ENCODE measurements around the gene ANO1. TPM values are rescaled to one million over a fixed set of nuclear protein-coding genes. Genes with fewer than 3 reads are reported as not detected.

ANO1 gene
- total RNA-seq, 4 donors from 2014 or later: 25.3 to 107 (median 48.8) TPM

DNA sequence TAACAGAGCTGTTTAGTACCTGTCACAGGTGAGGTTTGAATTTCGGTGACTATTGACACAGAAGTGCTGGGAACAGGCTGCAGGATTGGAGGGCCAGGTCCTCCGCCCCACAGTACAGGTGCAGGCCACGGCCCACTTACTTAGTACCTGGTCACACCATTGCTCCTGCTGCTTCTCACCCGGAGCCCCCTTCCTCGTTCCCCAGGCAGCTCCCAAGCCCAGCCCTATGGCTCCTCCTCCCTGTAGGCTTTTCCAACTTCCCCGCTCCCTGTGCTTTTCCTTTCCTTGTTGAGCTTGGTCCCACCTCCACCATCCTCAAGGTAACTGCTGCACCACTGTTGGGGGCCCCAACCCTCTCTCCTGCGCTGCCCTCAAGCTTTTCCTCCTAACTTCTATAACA, 27.9 kb upstream of the ANO1 start:
- Histone ChIP-seq H3K4me3 (no peak overlapping the region), H3K4me1 (no peaks in the 10 kb centered on the region), H3K27me3 (peaks cover 0 to 59% (median 0%) of the 10 kb centered on the region in 4 donors), H3K9me3 (peaks cover 0 to 16% (median 4%) of the 10 kb centered on the region in 4 donors), H3K27ac (replicated peaks in 1 of 4) (no peak overlapping the region), H3K36me3 (no peaks in the 10 kb centered on the region)
- 84% methylated on average over 7 of the region's 7 CpGs for WGBS
- DNase-seq (ENCODE audit: extremely low spot score): peak; percentile 83
- intact Hi-C loops (cut with DNase I): no loop called here
- TF ChIP-seq POLR2A (IDR thresholded peaks at IDR 0.05; ENCODE audit: low read depth) (no peak), EP300 (IDR thresholded peaks at IDR 0.05) (no peak), CTCF (IDR thresholded peaks at IDR 0.05) (no peak)

DNA sequence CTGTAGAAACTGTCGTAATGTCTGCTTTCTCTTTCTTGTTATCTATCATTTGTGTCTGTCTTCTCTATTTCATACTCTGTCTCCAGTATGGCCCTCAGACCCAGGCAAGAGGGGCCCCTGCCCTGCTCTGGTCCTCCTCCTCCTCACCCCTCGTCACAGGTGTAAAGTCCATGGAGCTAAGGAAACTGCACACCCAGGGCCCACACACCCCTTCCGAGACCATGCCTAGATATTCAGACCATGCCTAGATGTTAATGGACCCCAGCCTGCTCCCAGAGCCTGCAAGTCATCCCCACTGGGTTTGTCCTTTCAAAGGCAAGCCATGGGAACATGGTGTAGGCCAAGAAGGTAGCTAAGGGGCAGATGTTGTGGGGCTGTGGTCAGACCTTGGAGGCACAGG, 24.1 kb upstream of the ANO1 start:
- H3K9me3 ChIP-seq: peaks cover 0 to 22% (median 9%) of the 10 kb centered on the region in 4 donors

DNA sequence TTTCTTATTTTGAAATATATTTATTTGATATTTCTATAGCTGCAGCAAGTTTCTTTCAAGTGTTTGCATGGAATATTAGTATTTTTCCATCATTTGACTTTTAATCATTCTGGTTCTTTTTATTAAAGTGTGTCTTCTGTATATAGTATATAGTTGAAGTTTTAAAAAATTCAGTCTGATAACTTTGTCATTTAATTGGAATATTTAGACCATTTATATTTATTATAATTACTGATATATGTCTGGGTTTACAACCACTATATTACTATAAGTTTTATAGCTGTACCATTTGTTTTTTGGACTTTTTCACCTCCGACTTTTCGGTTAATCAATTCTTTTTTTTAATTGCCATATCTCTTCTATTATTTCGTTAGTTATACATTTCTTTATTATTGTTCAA, 22.7 kb upstream of the ANO1 start:
- intact Hi-C loops (cut with DNase I): no loop called here
- Histone ChIP-seq H3K9me3 (peaks cover 0 to 22% (median 9%) of the 10 kb centered on the region in 4 donors), H3K4me3 (no peak overlapping the region), H3K27me3 (peaks cover 0 to 25% (median 0%) of the 10 kb centered on the region in 4 donors), H3K4me1 (no peaks in the 10 kb centered on the region), H3K27ac (replicated peaks in 1 of 4) (no peak overlapping the region), H3K36me3 (no peaks in the 10 kb centered on the region)
- TF ChIP-seq POLR2AphosphoS5 (IDR thresholded peaks at IDR 0.05): no peak
- no peak for TF ChIP-seq EP300 (IDR thresholded peaks at IDR 0.05)
- no peak for TF ChIP-seq CTCF (IDR thresholded peaks at IDR 0.05)
- no peak for TF ChIP-seq POLR2A (IDR thresholded peaks at IDR 0.05; ENCODE audit: low read depth)
- 74% methylated on average over 3 of the region's 3 CpGs for WGBS
- no peak for DNase-seq (ENCODE audit: extremely low spot score)

More for the DNA sequence above, 24.1 kb upstream of the ANO1 start:
- TF ChIP-seq POLR2A (IDR thresholded peaks at IDR 0.05; ENCODE audit: low read depth) (no peak), CTCF (IDR thresholded peaks at IDR 0.05) (no peak), EP300 (IDR thresholded peaks at IDR 0.05) (no peak), POLR2AphosphoS5 (IDR thresholded peaks at IDR 0.05) (no peak)
- intact Hi-C loops (cut with DNase I): no loop called here
- no peak overlapping the region for H3K27ac ChIP-seq (replicated peaks in 1 of 4)
- H3K36me3 ChIP-seq: no peaks in the 10 kb centered on the region
- H3K4me3 ChIP-seq: no peak overlapping the region
- WGBS: 83% methylated on average over 3 of the region's 3 CpGs
- H3K4me1 ChIP-seq: no peaks in the 10 kb centered on the region
- peak; percentile 55 for DNase-seq (ENCODE audit: extremely low spot score)
- H3K27me3 ChIP-seq: peaks cover 0 to 40% (median 0%) of the 10 kb centered on the region in 4 donors

- Histone ChIP-seq H3K27ac (replicated peaks in 1 of 4) (no peak overlapping the region), H3K4me3 (no peak overlapping the region), H3K4me1 (no peaks in the 10 kb centered on the region), H3K36me3 (no peaks in the 10 kb centered on the region), H3K9me3 (peaks cover 0 to 22% (median 9%) of the 10 kb centered on the region in 4 donors), H3K27me3 (peaks cover 0 to 15% (median 0%) of the 10 kb centered on the region in 4 donors)
- intact Hi-C loops (cut with DNase I): no loop called here
- WGBS: 44% methylated on average over 3 of the region's 3 CpGs
- DNase-seq (ENCODE audit: extremely low spot score): peak; percentile 42
- TF ChIP-seq EP300 (IDR thresholded peaks at IDR 0.05) (no peak), POLR2AphosphoS5 (IDR thresholded peaks at IDR 0.05) (no peak), POLR2A (IDR thresholded peaks at IDR 0.05; ENCODE audit: low read depth) (no peak), CTCF (IDR thresholded peaks at IDR 0.05) (no peak)
Observed at GRCh38 chr11:70057080-70057479, 21.0 kb upstream of the ANO1 start.

DNA sequence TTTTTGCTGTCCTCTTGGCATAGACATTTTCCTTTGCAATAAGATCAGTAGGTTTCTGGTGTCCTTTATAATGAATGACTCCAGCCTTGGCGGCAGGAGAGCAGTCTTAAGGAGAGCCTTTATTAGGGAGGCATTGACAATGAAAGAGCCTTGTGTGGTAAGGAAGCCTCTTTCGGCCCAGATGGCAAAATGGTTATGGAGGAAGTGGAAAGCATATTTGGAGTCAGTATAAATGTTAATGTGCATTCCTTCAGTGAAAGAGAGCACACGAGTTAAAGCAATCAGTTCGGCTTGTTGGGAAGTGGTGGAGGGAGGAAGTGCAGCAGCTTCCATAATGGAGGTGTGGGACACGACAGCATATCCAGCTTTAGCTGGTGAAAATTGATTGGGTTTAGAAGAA, 18.1 kb upstream of the ANO1 start:
- 80% methylated on average over 5 of the region's 5 CpGs for WGBS
- no peak overlapping the region for H3K4me3 ChIP-seq
- H3K9me3 ChIP-seq: peaks cover 0 to 9% (median 7%) of the 10 kb centered on the region in 4 donors
- H3K36me3 ChIP-seq: no peaks in the 10 kb centered on the region
- peaks cover 0 to 11% (median 0%) of the 10 kb centered on the region in 4 donors for H3K27me3 ChIP-seq
- no peak overlapping the region for H3K27ac ChIP-seq (replicated peaks in 1 of 4)
- no peaks in the 10 kb centered on the region for H3K4me1 ChIP-seq
- intact Hi-C loops (cut with DNase I): no loop called here
- TF ChIP-seq POLR2AphosphoS5 (IDR thresholded peaks at IDR 0.05) (no peak), CTCF (IDR thresholded peaks at IDR 0.05) (no peak), EP300 (IDR thresholded peaks at IDR 0.05) (no peak), POLR2A (IDR thresholded peaks at IDR 0.05; ENCODE audit: low read depth) (no peak)
- DNase-seq (ENCODE audit: extremely low spot score): peak; percentile 57

All from esophagus muscularis mucosa (tissue), 4 donors.